OCI-LY3 (cell line): ENCODE results near the gene ITPR1.

Experiments
- H2AFZ ChIP-seq: fragments of 200-600, 300-600 bp; shearing (Covaris generic); 2 replicates; pipeline ENCODE4 v1.6.0; 2014; ENCODE audit warnings: antibody characterized with exemption, low read depth, low read length
- H3K27ac ChIP-seq: fragments of 200-600, 300-600 bp; sonication (generic); 2 replicates; pipeline ENCODE4 v1.5.1; 2014; ENCODE audit warnings: mild to moderate bottlenecking, low read length, moderate library complexity, mixed read lengths
- H3K27me3 ChIP-seq: fragments of 200-600, 300-600 bp; sonication (generic); 2 replicates; pipeline ENCODE4 v1.6.1; 2014; ENCODE audit warnings: low read depth, low read length, mixed read lengths
- H3K36me3 ChIP-seq: fragments of 200-600, 300-600 bp; sonication (generic); replicated peaks from 2 replicates; pipeline ENCODE3; 2014; ENCODE audit warnings: low read depth, low read length, mixed read lengths
- H3K4me1 ChIP-seq: fragments of 300-600, 200-600 bp; sonication (generic); 2 replicates; pipeline ENCODE4 v1.6.1; 2014; ENCODE audit warnings: low read length, mixed read lengths
- H3K4me2 ChIP-seq: fragments of 200-600, 300-600 bp; sonication (generic); 2 replicates; pipeline ENCODE4 v1.6.1; 2014; ENCODE audit warnings: low read length, mixed read lengths
- H3K4me3 ChIP-seq: fragments of 300-600, 200-600 bp; sonication (generic); 2 replicates; pipeline ENCODE4 v1.5.1; 2014; ENCODE audit warnings: antibody characterized with exemption, mild to moderate bottlenecking, low read length, moderate library complexity
- H3K79me2 ChIP-seq: fragments of 300-600, 200-600 bp; shearing (Covaris generic); 2 replicates; pipeline ENCODE4 v1.6.1; 2014; ENCODE audit warnings: mild to moderate bottlenecking, low read length, mixed read lengths
- H3K9ac ChIP-seq: fragments of 300-600, 200-600 bp; shearing (Covaris generic); 2 replicates; pipeline ENCODE4 v1.6.0; 2014; ENCODE audit warnings: mild to moderate bottlenecking, low read length, moderate library complexity
- H3K9me3 ChIP-seq: fragments of 200-600, 300-600 bp; shearing (Covaris generic); 2 replicates; pipeline ENCODE4 v1.6.1; 2014; ENCODE audit warnings: low read length, mixed read lengths; ENCODE audit not compliant: insufficient read depth
- H4K20me1 ChIP-seq: fragments of 200-600, 300-600 bp; sonication (generic); 2 replicates; pipeline ENCODE4 v1.6.1; 2016; ENCODE audit warnings: low read length, mixed read lengths; ENCODE audit not compliant: insufficient read depth
- EZH2phosphoT487 ChIP-seq: fragments of 200-600 bp; shearing (Covaris generic); IDR thresholded peaks from 2 replicates; pipeline ENCODE4 v1.6.1; 2018; ENCODE audit warnings: antibody characterized with exemption, mixed run types, low read depth
- TF ChIP-seq, protein P1 (sequence below): fragments of 200-600, 300-600 bp; sonication (generic); IDR thresholded peaks from 2 replicates; pipeline ENCODE4 v1.5.1; 2014; ENCODE audit warnings: antibody characterized with exemption, low read length, low read depth

Gene ITPR1

DNA sequence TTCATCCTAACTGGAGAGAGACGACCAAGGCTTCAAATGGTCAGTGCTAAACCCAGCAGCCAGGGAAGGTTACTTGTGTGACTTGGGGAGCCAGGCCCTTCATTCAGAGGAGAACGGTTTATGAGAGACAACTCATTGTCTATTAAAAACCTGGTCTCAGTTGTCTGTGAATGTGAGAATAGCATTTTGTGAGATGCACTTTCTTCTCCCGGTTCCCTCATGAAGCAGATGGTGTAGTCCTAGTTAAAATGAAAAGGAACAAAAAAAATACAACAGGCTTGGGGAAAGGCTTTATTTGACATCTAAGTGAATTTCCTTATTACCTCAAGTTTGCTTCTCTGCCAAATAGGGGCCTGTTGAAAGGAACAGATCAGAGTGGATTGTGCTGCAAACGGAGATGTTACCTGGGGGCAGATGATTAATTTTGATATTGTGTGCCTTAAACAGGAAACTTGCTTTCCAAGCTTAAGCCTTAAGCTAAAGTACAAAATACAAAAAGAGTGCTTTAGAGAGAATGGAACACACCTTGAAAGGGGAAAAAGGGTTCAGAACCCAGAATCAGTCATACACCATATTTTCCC, 283.3 kb downstream of the ITPR1 start:
- Histone ChIP-seq H3K4me2 (peak overlapping the region; percentile 56), H3K9me3 (no peaks in the 10 kb centered on the region), H4K20me1 (no peaks in the 10 kb centered on the region; the same call in 1 of the 2 replicates), H3K9ac (no peak overlapping the region), H2AFZ (no peak overlapping the region), H3K27me3 (no peaks in the 10 kb centered on the region), H3K79me2 (no peaks in the 10 kb centered on the region), H3K4me3 (no peak overlapping the region), H3K36me3 (no peaks in the 10 kb centered on the region), H3K27ac (no peak overlapping the region), H3K4me1 (peaks cover 26% of the 10 kb centered on the region)
- no peak for TF ChIP-seq EZH2phosphoT487
- TF ChIP-seq, protein P1, sequence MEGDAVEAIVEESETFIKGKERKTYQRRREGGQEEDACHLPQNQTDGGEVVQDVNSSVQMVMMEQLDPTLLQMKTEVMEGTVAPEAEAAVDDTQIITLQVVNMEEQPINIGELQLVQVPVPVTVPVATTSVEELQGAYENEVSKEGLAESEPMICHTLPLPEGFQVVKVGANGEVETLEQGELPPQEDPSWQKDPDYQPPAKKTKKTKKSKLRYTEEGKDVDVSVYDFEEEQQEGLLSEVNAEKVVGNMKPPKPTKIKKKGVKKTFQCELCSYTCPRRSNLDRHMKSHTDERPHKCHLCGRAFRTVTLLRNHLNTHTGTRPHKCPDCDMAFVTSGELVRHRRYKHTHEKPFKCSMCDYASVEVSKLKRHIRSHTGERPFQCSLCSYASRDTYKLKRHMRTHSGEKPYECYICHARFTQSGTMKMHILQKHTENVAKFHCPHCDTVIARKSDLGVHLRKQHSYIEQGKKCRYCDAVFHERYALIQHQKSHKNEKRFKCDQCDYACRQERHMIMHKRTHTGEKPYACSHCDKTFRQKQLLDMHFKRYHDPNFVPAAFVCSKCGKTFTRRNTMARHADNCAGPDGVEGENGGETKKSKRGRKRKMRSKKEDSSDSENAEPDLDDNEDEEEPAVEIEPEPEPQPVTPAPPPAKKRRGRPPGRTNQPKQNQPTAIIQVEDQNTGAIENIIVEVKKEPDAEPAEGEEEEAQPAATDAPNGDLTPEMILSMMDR, result no peak

DNA sequence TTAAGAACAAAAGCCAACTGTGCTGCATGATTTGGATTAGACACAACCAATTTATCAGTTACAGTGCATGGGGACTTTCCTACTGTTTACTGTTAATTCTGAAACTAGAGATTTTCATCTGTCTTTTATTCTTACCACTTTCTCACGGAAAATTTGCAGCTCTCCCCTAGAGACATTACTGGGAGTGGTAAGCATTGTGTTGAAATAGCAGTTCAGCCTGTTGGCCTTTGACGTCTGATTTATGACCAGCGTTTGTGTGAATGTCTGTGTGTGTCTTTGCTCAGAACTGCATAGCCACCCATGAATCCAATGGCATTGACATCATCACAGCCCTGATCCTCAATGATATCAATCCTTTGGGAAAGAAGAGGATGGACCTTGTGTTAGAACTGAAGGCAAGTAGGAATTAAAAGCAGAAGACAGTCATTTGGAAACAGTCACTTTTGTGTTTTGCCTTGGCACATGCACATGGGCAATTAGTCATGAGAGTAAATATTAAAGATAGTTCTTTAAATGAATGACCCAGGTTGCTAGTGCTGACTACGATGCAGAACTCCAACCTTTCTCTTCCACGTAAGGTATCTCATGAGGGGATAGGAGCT, 283.9 kb downstream of the ITPR1 start:
- no peak overlapping the region for H2AFZ ChIP-seq
- no peak overlapping the region for H3K9ac ChIP-seq
- peaks cover 26% of the 10 kb centered on the region for H3K4me1 ChIP-seq
- no peaks in the 10 kb centered on the region for H3K9me3 ChIP-seq
- H3K27me3 ChIP-seq, result no peaks in the 10 kb centered on the region
- H3K4me2 ChIP-seq, result peak overlapping the region; percentile 56
- H3K27ac ChIP-seq, result no peak overlapping the region
- H3K36me3 ChIP-seq, result no peaks in the 10 kb centered on the region
- no peaks in the 10 kb centered on the region for H3K79me2 ChIP-seq
- no peaks in the 10 kb centered on the region; the same call in 1 of the 2 replicates for H4K20me1 ChIP-seq
- TF ChIP-seq EZH2phosphoT487, result no peak
- TF ChIP-seq, protein P1, result no peak
- H3K4me3 ChIP-seq, result 0 out of 2 replicates have a peak overlapping the region, but pooled peaks have one; percentile 20

- H3K4me1 ChIP-seq, result peaks cover 26% of the 10 kb centered on the region
- no peaks in the 10 kb centered on the region for H3K36me3 ChIP-seq
- H3K79me2 ChIP-seq, result no peaks in the 10 kb centered on the region
- H4K20me1 ChIP-seq, result no peaks in the 10 kb centered on the region; the same call in 1 of the 2 replicates
- no peak overlapping the region for H3K9ac ChIP-seq
- H3K27ac ChIP-seq, result no peak overlapping the region
- TF ChIP-seq EZH2phosphoT487, result no peak
- TF ChIP-seq, protein P1, result no peak
- H3K4me2 ChIP-seq, result no peak overlapping the region
- no peaks in the 10 kb centered on the region for H3K9me3 ChIP-seq
- no peaks in the 10 kb centered on the region for H3K27me3 ChIP-seq
- H3K4me3 ChIP-seq, result no peak overlapping the region
- no peak overlapping the region for H2AFZ ChIP-seq
Observed at GRCh38 chr3:4778119-4778518, 285.0 kb downstream of the ITPR1 start.

- no peaks in the 10 kb centered on the region for H3K27me3 ChIP-seq
- peaks cover 26% of the 10 kb centered on the region for H3K4me1 ChIP-seq
- H3K4me2 ChIP-seq, result no peak overlapping the region
- no peak for TF ChIP-seq EZH2phosphoT487
- TF ChIP-seq, protein P1, result no peak
- no peaks in the 10 kb centered on the region for H3K36me3 ChIP-seq
- no peak overlapping the region for H2AFZ ChIP-seq
- H4K20me1 ChIP-seq, result no peaks in the 10 kb centered on the region; the same call in 1 of the 2 replicates
- no peak overlapping the region for H3K27ac ChIP-seq
- no peaks in the 10 kb centered on the region for H3K9me3 ChIP-seq
- H3K9ac ChIP-seq, result no peak overlapping the region
- no peaks in the 10 kb centered on the region for H3K79me2 ChIP-seq
- no peak overlapping the region for H3K4me3 ChIP-seq
Observed at GRCh38 chr3:4778740-4779139, 285.6 kb downstream of the ITPR1 start.
